SK-N-SH treated with all-trans-retinoic acid at 6 μM for 48 hours (cell line): Measurements from ENCODE around the gene NLRP9.

ENCODE experiments used
- BACH2 ChIP-seq: fragments of 250-450 bp; sonication (Bioruptor Pico); IDR thresholded peaks from 2 replicates; pipeline ENCODE4 v1.9.0; 2021; ENCODE audit warnings: mild to moderate bottlenecking, borderline replicate concordance
- GLIS3 ChIP-seq: fragments of 250-450 bp; sonication (Bioruptor Pico); IDR thresholded peaks from 2 replicates; pipeline ENCODE4 v1.5.0; 2020; ENCODE audit warnings: mild to moderate bottlenecking, moderate library complexity
- ISL1 ChIP-seq: fragments of 250-450 bp; sonication (Bioruptor Pico); IDR thresholded peaks from 2 replicates; pipeline ENCODE4 v2.1.2; 2022; ENCODE audit warnings: mild to moderate bottlenecking, moderate library complexity
- PPARA ChIP-seq: fragments of 250-450 bp; sonication (Bioruptor Pico); IDR thresholded peaks from 2 replicates; pipeline ENCODE4 v1.5.0; 2020; ENCODE audit warnings: mild to moderate bottlenecking, borderline replicate concordance

DNA sequence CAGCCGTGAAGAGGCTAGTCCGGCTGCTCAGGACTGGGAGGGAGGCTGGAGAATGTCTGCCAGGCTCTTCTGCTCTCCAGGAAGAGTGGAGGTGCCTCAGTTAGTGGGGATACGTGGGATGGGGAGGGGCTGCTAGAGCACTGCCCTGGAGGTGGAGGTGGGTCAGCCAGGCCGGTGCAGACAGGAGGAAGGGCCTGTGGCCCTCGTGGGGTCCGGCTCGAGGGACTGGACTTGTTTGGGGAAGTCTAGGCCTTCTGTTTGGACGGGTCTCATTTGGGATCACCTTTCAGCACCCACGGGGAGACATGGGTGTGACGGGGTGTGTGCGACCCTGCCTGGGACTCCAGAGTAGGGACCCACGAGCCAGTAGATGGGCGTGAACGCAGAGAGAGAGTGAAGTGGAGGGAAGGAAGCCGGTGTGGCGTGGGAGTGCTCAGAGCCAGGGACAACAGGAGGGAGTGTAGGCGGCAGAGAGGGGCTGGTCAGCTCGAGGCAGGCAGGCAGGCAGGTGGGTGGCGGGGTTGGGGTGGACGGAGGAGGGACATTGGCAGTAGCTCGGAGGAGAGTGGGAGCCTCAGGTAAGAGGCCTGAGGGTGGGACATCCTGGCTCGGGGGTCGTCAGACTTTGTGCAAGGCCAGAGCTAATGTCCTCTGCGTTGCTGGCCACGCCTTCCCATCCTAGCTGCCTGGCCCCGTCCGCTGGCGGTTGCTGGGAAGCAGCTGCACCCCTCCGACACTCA is 51.7 kb downstream of the NLRP9 start:
- no peak for TF ChIP-seq BACH2 (CRISPR knock-in tag)
- no peak for TF ChIP-seq GLIS3 (CRISPR knock-in tag)
- TF ChIP-seq ISL1 (CRISPR knock-in tag): no peak
- no peak for TF ChIP-seq PPARA (CRISPR knock-in tag)
